ENCODE results near the gene KLF13. TPM values are rescaled to one million over a fixed set of nuclear protein-coding genes. Genes with fewer than 3 reads are reported as not detected.

The KLF13 gene
- total and polyA plus RNA-seq, 2 experiments from 2014 or later, result 23.5 to 28.6 TPM

DNA sequence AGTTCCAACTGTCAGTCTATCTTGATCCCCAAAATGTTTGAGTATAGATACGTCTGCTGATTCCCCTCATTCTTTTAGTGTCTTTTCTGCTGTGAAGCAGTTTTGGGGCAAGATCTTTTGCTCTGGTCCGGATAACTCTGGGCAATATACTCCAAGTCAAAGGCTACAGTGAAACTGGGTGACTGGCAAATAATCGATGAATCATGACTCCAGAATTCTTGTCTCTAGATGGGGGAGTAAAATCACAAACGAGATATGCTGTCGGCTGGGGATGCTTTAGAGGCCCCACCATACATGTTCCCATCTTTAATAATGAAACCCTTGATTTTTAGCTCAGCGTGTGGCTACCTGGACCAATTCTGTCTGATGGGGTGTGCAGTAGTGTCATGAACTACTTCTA lies 76.5 kb downstream of the KLF13 start (continued):
- TF ChIP-seq, protein P1, sequence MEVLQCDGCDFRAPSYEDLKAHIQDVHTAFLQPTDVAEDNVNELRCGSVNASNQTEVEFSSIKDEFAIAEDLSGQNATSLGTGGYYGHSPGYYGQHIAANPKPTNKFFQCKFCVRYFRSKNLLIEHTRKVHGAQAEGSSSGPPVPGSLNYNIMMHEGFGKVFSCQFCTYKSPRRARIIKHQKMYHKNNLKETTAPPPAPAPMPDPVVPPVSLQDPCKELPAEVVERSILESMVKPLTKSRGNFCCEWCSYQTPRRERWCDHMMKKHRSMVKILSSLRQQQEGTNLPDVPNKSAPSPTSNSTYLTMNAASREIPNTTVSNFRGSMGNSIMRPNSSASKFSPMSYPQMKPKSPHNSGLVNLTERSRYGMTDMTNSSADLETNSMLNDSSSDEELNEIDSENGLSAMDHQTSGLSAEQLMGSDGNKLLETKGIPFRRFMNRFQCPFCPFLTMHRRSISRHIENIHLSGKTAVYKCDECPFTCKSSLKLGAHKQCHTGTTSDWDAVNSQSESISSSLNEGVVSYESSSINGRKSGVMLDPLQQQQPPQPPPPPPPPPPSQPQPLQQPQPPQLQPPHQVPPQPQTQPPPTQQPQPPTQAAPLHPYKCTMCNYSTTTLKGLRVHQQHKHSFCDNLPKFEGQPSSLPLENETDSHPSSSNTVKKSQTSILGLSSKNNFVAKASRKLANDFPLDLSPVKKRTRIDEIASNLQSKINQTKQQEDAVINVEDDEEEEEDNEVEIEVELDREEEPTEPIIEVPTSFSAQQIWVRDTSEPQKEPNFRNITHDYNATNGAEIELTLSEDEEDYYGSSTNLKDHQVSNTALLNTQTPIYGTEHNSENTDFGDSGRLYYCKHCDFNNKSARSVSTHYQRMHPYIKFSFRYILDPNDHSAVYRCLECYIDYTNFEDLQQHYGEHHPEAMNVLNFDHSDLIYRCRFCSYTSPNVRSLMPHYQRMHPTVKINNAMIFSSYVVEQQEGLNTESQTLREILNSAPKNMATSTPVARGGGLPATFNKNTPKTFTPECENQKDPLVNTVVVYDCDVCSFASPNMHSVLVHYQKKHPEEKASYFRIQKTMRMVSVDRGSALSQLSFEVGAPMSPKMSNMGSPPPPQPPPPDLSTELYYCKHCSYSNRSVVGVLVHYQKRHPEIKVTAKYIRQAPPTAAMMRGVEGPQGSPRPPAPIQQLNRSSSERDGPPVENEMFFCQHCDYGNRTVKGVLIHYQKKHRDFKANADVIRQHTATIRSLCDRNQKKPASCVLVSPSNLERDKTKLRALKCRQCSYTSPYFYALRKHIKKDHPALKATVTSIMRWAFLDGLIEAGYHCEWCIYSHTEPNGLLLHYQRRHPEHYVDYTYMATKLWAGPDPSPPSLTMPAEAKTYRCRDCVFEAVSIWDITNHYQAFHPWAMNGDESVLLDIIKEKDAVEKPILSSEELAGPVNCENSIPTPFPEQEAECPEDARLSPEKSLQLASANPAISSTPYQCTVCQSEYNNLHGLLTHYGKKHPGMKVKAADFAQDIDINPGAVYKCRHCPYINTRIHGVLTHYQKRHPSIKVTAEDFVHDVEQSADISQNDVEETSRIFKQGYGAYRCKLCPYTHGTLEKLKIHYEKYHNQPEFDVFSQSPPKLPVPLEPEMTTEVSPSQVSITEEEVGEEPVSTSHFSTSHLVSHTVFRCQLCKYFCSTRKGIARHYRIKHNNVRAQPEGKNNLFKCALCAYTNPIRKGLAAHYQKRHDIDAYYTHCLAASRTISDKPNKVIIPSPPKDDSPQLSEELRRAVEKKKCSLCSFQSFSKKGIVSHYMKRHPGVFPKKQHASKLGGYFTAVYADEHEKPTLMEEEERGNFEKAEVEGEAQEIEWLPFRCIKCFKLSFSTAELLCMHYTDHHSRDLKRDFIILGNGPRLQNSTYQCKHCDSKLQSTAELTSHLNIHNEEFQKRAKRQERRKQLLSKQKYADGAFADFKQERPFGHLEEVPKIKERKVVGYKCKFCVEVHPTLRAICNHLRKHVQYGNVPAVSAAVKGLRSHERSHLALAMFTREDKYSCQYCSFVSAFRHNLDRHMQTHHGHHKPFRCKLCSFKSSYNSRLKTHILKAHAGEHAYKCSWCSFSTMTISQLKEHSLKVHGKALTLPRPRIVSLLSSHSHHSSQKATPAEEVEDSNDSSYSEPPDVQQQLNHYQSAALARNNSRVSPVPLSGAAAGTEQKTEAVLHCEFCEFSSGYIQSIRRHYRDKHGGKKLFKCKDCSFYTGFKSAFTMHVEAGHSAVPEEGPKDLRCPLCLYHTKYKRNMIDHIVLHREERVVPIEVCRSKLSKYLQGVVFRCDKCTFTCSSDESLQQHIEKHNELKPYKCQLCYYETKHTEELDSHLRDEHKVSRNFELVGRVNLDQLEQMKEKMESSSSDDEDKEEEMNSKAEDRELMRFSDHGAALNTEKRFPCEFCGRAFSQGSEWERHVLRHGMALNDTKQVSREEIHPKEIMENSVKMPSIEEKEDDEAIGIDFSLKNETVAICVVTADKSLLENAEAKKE (CRISPR knock-in tag; IDR thresholded peaks at IDR 0.05), result no peak
- TF ChIP-seq ZNF114 (CRISPR knock-in tag; IDR thresholded peaks at IDR 0.05), result no peak
- no peak for TF ChIP-seq ZNF331 (CRISPR knock-in tag; IDR thresholded peaks at IDR 0.05; ENCODE audit: low read depth)
- no peak for TF ChIP-seq POLR2AphosphoS5 (IDR thresholded peaks at IDR 0.05; ENCODE audit: low read depth)
- TF ChIP-seq JUNB (IDR thresholded peaks at IDR 0.05; ENCODE audit: unreplicated experiment), result no peak
- TF ChIP-seq, protein P2, sequence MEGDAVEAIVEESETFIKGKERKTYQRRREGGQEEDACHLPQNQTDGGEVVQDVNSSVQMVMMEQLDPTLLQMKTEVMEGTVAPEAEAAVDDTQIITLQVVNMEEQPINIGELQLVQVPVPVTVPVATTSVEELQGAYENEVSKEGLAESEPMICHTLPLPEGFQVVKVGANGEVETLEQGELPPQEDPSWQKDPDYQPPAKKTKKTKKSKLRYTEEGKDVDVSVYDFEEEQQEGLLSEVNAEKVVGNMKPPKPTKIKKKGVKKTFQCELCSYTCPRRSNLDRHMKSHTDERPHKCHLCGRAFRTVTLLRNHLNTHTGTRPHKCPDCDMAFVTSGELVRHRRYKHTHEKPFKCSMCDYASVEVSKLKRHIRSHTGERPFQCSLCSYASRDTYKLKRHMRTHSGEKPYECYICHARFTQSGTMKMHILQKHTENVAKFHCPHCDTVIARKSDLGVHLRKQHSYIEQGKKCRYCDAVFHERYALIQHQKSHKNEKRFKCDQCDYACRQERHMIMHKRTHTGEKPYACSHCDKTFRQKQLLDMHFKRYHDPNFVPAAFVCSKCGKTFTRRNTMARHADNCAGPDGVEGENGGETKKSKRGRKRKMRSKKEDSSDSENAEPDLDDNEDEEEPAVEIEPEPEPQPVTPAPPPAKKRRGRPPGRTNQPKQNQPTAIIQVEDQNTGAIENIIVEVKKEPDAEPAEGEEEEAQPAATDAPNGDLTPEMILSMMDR (conservative IDR thresholded peaks at IDR 0.05; ENCODE audit: low read depth in 2 of 2), result no peak
- no peak for TF ChIP-seq CREB1 (CRISPR knock-in tag; IDR thresholded peaks at IDR 0.05; ENCODE audit: low read depth)
- TF ChIP-seq, protein P3, sequence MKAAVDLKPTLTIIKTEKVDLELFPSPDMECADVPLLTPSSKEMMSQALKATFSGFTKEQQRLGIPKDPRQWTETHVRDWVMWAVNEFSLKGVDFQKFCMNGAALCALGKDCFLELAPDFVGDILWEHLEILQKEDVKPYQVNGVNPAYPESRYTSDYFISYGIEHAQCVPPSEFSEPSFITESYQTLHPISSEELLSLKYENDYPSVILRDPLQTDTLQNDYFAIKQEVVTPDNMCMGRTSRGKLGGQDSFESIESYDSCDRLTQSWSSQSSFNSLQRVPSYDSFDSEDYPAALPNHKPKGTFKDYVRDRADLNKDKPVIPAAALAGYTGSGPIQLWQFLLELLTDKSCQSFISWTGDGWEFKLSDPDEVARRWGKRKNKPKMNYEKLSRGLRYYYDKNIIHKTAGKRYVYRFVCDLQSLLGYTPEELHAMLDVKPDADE (IDR thresholded peaks at IDR 0.05), result no peak
- TF ChIP-seq EZH2phosphoT487 (IDR thresholded peaks at IDR 0.05; ENCODE audit: unreplicated experiment), result no peak
